Natural killer cell (primary cell): ENCODE measurements around the gene OBSCN. TPM values are rescaled to one million over a fixed set of nuclear protein-coding genes. Genes with fewer than 3 reads are reported as not detected.

Experiments
- ATAC-seq, 3 donors: fragments of 150-1000 bp in 2 of 3; fragments of 200-7000 bp in 1 of 3; cut with Tn5 transposase; 1 replicate in 1 of 3; 2 replicates in 2 of 3; pipeline ENCODE4 v1.10.0; 2021; ENCODE audit warnings: mild to moderate bottlenecking in 2 of 3, moderate library complexity in 2 of 3
- DNase-seq, 2 donors: peaks; one replicate each; pipeline versions ENCODE4 v3.0.0 to v3.0.0-alpha.2; 2013 to 2021; ENCODE audit warnings: mixed read lengths in 1 of 2
- H3K27ac ChIP-seq: one replicate; pipeline ENCODE4 v1.5.1; 2013; ENCODE audit warnings: mild to moderate bottlenecking, low read length
- H3K27me3 ChIP-seq: one replicate; pipeline ENCODE4 v1.6.1; 2013; ENCODE audit warnings: low read length; ENCODE audit not compliant: control insufficient read depth, insufficient read depth
- H3K36me3 ChIP-seq: one replicate; pipeline ENCODE4 v1.6.1; 2013; ENCODE audit warnings: low read length; ENCODE audit not compliant: control insufficient read depth, insufficient read depth
- H3K4me1 ChIP-seq: one replicate; pipeline ENCODE4 v1.6.1; 2013; ENCODE audit warnings: low read length; ENCODE audit not compliant: control insufficient read depth, insufficient read depth
- H3K4me3 ChIP-seq: one replicate; pipeline ENCODE4 v1.5.1; 2013; ENCODE audit warnings: low read length
- H3K9me3 ChIP-seq: one replicate; pipeline ENCODE4 v1.6.1; 2013; ENCODE audit warnings: low read length; ENCODE audit not compliant: control insufficient read depth, insufficient read depth
- H3K27ac Mint-ChIP-seq, 2 donors: one replicate each; pipeline ENCODE4 v1.8.0; 2022; ENCODE audit warnings: mild to moderate bottlenecking in 2 of 2, mixed read lengths in 2 of 2, moderate library complexity in 1 of 2
- H3K27me3 Mint-ChIP-seq, 2 donors: one replicate each; pipeline ENCODE4 v1.8.0; 2022; ENCODE audit warnings: low read depth in 2 of 2, mixed read lengths in 2 of 2
- H3K36me3 Mint-ChIP-seq: one replicate; pipeline ENCODE4 v1.8.0; 2022; ENCODE audit warnings: mixed read lengths
- H3K4me1 Mint-ChIP-seq, 2 donors: one replicate each; pipeline ENCODE4 v1.8.0; 2022; ENCODE audit warnings: mixed read lengths in 2 of 2
- H3K4me3 Mint-ChIP-seq: one replicate; pipeline ENCODE4 v1.8.0; 2022; ENCODE audit warnings: mild to moderate bottlenecking, moderate library complexity, mixed read lengths
- H3K9me3 Mint-ChIP-seq, 2 donors: one replicate each; pipeline ENCODE4 v1.8.0; 2022; ENCODE audit warnings: mixed read lengths in 2 of 2
- CTCF ChIP-seq: fragments of 200-600 bp; IDR thresholded peaks from one replicate; pipeline ENCODE4 v1.8.0; 2022; ENCODE audit warnings: antibody characterized with exemption
- WGBS: methylation state at CpG from one replicate; pipeline ENCODE4 v1.1.7; 2013; ENCODE audit warnings: missing lambda C conversion rate; ENCODE audit not compliant: insufficient coverage; 5-methylcytosine and 5-hydroxymethylcytosine counted together
- intact Hi-C: fragments of 100-400 bp; cut with micrococcal nuclease; formaldehyde crosslinking; loops from one replicate; pipeline ENCODE4 v1.14.2; 2022
- total RNA-seq, 4 donors: library from RNA; stranded (reverse); fragments of 120-200 nt in 1 of 4; gene quantifications; one replicate each; pipeline versions ENCODE4 v1.2.3 to v1.2.4, GENCODE V29; 2013 to 2022

OBSCN gene
- total RNA-seq, 3 donors from 2014 or later (not counting 1 experiment from before 2014, with no cell fraction given), result 9.6 to 30.0 (median 14.3) TPM

GRCh38 chr1:228304766-228305395, 97.0 kb downstream of the OBSCN start:
- H3K4me1 ChIP-seq, result no peaks in the 10 kb centered on the region
- H3K27ac ChIP-seq, result no peak overlapping the region
- no peaks in the 10 kb centered on the region for H3K4me1 Mint-ChIP-seq
- no peaks in the 10 kb centered on the region for H3K27me3 Mint-ChIP-seq
- DNase-seq (no peak), ATAC-seq (no peak)
- TF ChIP-seq CTCF, result no peak
- 95% methylated on average over 6 of the region's 6 CpGs for WGBS
- intact Hi-C loops, result no loop called here
- H3K27me3 ChIP-seq, result no peaks in the 10 kb centered on the region
- no peak overlapping the region for H3K4me3 ChIP-seq
- H3K36me3 ChIP-seq, result no peaks in the 10 kb centered on the region
- H3K9me3 ChIP-seq, result peaks cover 23% of the 10 kb centered on the region
- no peak overlapping the region for H3K4me3 Mint-ChIP-seq
- no peak overlapping the region for H3K27ac Mint-ChIP-seq
- peaks cover 13 to 16% of the 10 kb centered on the region in 2 donors for H3K9me3 Mint-ChIP-seq
- H3K36me3 Mint-ChIP-seq, result peaks cover 16% of the 10 kb centered on the region

GRCh38 chr1:228305721-228306152, 97.9 kb downstream of the OBSCN start:
- Histone ChIP-seq H3K36me3 (no peaks in the 10 kb centered on the region), H3K27me3 (no peaks in the 10 kb centered on the region), H3K9me3 (peaks cover 23% of the 10 kb centered on the region), H3K27ac (no peak overlapping the region), H3K4me3 (no peak overlapping the region), H3K4me1 (no peaks in the 10 kb centered on the region)
- Mint-ChIP-seq H3K4me3 (no peak overlapping the region), H3K4me1 (no peaks in the 10 kb centered on the region), H3K27me3 (no peaks in the 10 kb centered on the region), H3K36me3 (peaks cover 16% of the 10 kb centered on the region), H3K27ac (no peak overlapping the region), H3K9me3 (peaks cover 12 to 16% of the 10 kb centered on the region in 2 donors)
- intact Hi-C loops, result no loop called here
- no peak for ATAC-seq
- peak in 1 of 2 donors; percentile 7 for DNase-seq
- TF ChIP-seq CTCF, result no peak
- WGBS, result 91% methylated on average over 6 of the region's 6 CpGs

GRCh38 chr1:228306275-228307217, 98.7 kb downstream of the OBSCN start:
- Mint-ChIP-seq H3K9me3 (peaks cover 8 to 14% of the 10 kb centered on the region in 2 donors), H3K27me3 (no peaks in the 10 kb centered on the region), H3K4me3 (no peak overlapping the region), H3K27ac (no peak overlapping the region), H3K36me3 (peaks cover 12% of the 10 kb centered on the region), H3K4me1 (no peaks in the 10 kb centered on the region)
- no peak for ATAC-seq
- Histone ChIP-seq H3K9me3 (peaks cover 16% of the 10 kb centered on the region), H3K4me3 (no peak overlapping the region), H3K36me3 (no peaks in the 10 kb centered on the region), H3K27me3 (no peaks in the 10 kb centered on the region), H3K27ac (no peak overlapping the region), H3K4me1 (no peaks in the 10 kb centered on the region)
- DNase-seq, result peak in 1 of 2 donors; percentile 9
- no peak for TF ChIP-seq CTCF
- intact Hi-C loops, result no loop called here
- WGBS, result 86% methylated on average over 35 of the region's 35 CpGs
